8988T (cell line): Measurements from ENCODE around the gene TSHZ3.

Source experiments
- DNase-seq: peaks from one replicate; pipeline ENCODE4 v3.0.0; 2011

The TSHZ3 gene

GRCh38 chr19:31282346-31282745 lies 66.9 kb downstream of the TSHZ3 start:
- DNase-seq: no peak

GRCh38 chr19:31280287-31281006 lies 68.8 kb downstream of the TSHZ3 start:
- no peak for DNase-seq

DNA sequence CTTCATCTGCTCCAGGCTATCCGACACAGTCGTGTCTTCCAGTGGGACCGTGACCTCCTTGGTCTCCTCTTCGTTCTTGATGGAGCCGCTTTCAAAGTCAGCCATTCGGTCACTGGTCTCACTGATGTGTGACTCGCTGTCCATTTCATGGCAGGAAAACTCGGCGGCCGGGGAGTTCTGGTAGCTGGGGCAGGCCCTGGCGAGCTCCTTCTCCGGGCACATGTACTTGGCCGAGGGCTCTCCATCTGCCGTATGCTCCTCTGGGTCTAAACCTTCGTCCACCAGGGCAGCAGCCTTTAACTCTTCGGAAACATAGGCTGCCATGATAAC lies 69.8 kb downstream of the TSHZ3 start:
- DNase-seq: no peak

DNA sequence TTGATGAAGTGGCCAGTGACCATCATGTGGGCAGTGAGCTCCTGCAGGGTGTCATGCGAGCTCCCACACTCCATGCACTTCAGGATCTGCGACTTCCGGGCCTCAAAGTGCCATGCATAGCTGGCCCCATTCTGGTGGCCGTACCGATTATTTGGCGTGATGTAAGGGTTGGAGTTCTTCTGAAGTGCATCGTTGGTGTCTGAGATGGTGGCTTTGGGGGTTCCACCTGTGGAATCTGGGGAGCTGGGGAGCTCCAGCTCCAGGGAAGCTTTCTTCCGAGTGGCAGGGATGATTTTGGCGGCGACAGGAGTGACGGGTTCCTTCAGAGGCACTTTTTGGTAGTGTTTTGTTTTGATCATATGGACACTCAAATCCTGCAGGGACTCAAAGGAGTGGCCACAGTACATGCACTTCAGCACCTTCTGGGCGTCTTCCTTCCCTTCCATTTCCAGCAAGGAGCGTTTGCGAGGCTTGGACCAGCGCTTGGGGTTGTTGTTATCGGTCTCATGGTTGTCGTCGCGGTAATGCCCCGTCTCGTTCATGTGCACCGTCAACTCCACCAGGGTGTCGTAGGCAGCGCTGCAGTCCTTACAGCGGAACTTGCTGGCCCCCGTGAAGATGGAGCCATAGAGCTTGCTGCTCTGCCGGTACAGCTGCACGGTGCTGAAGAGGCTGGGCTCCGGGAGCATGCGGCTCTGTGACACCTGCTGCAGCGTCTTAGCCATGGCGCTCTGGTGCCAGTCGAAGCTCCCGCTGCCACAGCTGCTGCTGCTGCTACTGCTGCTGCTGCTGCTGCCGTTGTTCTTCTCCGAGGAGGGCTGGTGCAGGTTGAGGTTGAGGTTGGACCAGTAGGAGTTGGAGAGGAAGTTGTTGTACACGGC lies 70.4 kb downstream of the TSHZ3 start:
- DNase-seq: no peak

DNA sequence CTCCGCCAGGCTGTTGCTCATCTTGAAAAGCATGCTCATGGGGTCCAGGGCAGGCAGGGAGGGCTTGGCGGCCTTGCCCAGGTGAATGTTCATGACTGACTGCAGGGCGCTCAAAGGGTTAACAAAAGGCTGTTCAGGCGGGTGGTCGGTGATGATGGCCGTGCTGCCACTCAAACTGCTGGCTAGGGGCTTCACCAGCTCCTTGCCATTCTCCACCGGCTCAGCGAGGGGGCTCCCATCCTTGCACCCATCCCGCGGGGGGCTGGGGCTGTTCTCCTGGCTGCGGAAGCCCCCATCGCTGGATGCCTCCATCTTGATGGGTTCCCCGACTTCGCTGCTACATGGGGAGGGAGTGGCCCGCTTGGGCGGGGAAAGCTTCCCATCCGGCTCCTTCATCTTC lies 71.7 kb downstream of the TSHZ3 start:
- no peak for DNase-seq

DNA sequence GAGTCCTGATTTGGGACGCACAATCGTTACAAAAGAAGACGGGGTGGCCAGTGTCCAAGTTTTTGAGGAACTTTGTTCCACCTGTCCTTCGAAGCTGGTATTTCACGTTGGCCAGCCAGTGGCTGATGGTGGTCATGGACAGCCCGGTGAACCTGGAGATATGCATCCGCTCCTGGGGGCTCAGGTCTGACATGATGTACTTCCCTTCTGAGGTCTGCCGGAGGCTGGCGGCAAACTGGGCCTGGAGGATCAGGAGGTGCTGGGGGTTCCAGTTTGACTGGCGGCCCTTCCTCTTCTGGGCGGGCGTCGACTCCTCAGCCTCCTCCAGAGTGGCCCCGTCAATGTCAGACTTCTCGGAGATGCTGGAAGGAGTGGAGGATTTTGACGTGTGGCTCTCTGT lies 72.4 kb downstream of the TSHZ3 start:
- DNase-seq: no peak

DNA sequence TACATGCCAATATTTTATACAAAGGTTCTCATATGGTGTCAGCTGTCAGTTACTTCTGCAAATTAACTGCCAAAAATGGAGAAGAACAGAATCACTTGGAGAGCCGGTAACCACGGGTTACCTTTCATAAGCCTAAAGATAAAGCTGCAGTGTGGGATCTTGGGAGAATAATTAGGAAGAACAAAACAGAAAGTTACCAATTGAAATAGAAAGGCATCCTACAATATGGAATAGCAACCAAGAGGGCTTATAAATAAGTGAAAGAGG lies 74.2 kb downstream of the TSHZ3 start:
- DNase-seq: no peak

DNA sequence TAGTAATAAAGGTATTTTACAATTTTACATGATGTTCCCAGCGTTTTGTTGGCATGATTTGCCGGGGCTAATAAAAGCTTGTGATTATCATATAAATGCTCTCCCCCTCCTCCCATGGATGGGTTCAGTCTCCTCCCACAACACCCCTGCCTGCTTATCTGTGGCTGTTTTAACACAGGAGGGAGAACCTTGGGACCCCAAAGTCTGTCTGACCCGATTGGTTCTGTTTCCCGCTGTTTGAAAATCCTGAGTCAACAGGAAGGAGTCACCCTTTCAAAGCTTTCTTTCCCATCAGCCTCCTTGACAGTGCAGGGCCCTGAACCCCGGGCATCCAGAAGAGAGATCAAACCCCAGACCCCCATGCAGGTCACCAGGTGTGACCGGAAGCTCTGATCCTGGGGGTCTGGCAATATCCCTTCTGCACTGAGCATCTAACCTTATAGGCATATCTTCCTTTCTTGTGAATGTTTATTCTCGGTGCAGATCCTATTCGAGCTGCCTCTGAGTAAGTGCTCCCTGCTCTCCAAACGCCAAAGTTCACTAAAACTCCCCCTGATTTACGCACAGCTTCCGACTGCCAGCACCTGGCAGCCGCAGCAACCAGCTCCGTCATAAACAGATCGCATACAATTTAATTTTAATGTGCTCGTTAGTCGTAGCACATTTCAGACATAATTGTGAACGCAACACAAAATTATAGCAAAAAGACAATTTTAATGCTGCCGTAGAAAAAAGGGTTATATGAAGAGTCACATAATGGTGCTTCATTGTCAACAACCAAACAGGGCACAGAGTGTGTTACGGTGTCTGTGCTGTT lies 74.8 kb downstream of the TSHZ3 start:
- no peak for DNase-seq

GRCh38 chr19:31272583-31273106 lies 76.6 kb downstream of the TSHZ3 start:
- DNase-seq: no peak

DNA sequence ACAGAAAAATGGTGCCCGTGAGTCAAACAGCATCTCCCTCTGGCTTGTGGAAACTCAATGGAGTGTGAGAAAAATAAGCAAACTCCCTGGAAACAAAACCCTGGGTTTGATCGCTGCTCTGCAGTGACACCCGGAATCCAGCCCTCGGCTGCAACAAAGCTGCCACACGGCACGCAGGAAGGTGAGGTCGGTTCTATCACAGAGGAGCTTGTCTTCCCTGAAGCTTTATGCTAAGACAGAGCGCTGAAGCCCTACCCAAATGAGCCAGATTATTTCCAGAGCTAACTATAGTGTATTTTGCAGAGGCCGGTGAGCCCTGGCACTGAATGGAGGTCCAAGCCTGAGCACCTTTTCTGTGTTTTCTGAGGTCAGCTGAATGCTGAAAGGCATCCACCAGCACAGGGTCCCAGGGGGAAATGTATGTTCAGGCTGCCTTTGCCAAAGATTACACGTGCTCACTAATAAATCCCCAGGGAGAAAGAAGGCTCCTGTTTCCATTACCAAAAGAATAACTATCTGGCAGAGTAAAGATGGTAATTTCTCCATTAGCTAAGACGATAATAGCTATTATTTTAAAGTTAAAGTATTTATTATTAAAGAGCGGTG lies 77.8 kb downstream of the TSHZ3 start:
- DNase-seq: no peak

GRCh38 chr19:31270897-31271296 lies 78.3 kb downstream of the TSHZ3 start:
- no peak for DNase-seq

GRCh38 chr19:31269425-31270127 lies 79.7 kb downstream of the TSHZ3 start:
- DNase-seq: no peak

- no peak for DNase-seq
Measured at GRCh38 chr19:31268751-31269383, 80.4 kb downstream of the TSHZ3 start.

DNA sequence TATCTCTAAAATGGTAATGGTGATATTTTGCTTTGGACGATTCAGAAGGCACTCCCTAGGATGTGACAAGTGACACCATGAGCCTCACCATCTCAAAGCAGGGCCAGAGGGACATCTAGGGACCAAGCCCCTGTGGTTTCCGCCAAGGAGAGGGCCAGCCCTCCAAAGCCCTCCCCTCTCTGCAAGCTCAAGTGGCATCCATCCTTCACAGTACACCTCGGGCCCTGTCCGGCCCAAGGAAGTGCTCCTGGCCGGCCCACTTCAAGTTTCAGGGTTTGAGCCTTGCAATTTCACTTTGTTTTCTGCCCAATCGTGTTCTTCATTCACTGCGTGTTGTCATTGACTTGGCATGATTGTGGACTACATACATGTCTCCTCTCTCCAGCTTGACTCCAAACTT lies 82.5 kb downstream of the TSHZ3 start:
- no peak for DNase-seq

DNA sequence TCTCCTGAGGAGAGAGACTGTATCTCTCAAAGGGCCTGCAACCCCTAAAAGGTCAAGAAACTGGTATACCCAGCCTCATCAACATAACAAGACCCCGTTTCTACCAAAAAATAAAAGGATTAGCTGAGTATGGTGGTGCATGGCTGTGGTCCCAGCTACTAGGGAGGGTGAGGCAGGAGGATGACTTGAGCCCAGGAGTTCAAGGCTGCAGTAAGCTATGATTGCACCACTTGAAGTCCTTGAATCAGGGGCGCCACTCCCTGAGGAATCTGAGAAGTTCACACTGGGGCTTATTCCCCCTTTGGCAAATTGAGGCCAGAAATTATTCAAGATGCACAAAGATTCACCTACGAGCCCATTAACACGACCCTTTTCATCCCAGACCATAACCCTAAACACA lies 83.0 kb downstream of the TSHZ3 start:
- no peak for DNase-seq

DNA sequence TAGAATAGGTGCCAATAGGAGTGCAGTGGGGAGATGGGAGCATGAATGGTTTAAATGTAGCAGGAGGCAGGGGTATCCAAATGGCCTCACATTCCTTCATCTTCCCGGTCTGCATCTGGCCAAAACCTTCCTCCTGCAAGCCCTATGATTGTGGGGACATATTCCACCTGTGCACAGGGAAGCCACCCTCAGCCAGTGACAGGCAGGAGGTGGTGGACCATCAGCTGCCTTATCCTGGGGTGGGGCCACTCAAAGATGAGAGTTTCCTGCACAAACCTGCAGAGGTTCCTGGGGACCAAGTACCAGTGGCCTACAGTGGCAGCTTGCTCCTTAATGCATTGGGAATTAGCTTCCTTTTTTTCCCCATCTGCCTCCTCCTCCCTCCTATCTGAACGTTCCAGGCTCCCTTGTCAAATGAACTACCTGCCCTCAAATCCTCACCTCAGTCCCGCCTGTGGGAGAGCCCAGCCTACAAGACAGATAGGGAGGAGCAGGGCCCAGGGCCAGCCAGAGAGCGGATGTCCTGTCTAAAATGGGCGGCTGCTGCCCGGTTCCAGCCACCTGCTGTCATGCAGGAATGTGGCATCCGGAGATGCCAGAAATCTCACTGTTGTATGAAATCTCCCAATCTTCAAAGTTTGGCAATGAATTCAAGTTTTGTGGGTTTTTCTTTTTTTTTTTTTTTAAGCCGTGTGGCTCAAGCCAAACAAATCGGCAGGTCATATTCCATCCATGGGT lies 85.0 kb downstream of the TSHZ3 start:
- DNase-seq: no peak

- no peak for DNase-seq
Measured at GRCh38 chr19:31263328-31263727, 85.9 kb downstream of the TSHZ3 start.

GRCh38 chr19:31262725-31263191 lies 86.5 kb downstream of the TSHZ3 start:
- DNase-seq: no peak

DNA sequence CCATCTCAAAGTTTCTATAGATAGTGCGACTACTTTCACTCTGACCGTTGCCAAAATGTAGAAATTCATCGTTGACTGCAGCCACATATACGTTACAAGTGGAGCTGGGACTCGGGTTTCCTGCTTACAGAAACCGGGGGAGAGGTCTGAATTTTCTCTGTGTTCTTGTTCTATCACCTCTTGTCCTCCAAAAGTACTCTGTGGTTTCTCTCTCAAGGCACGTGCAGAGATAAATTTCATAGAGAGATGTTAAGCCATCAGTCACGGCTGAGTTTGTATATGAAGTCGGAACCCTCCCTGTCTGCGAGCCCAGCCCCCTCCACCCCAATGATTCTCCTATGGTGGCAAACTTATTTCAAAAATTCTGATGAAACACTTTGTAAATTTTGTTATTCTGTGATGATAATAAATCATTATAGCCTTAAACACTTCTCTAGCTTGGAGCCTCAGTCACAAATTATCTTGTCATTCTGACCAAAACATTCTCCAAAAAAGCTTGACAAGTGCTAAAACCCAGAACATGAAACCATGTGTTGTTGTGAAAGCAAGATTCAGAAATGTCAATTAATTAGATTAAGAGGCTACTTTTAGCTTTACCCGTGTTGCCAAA lies 87.5 kb downstream of the TSHZ3 start:
- no peak for DNase-seq

DNA sequence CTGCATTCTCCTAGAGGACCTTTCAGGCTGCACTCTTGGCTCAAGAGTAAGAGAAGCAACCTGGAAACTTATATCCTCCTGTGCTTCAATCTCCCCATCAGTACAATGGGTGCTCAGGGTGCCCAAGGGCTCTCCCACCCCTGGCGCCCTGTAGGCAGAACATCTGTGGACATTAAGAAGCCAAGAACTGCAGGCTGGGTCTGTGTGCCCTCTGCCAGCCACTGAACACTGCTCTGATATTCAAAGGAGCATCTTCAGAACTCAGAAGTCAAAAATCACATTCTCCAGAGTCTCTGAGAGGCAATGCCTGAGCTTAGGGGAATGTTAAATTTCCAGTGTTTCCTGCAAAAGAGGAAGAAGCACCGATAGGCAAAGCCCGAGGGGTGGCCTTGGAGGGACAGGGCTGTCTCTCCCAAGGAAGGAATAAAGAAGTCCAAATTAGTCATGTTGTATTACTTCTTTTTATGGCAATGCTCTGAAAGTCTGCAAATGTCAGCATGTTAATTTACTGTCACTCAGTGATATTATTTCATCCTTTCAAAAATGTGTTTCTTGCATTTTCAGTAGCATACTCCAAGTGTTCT lies 88.1 kb downstream of the TSHZ3 start:
- no peak for DNase-seq
